ACC112 (cell line): Measurements from ENCODE around the gene GRM7.
A peak's percentile ranks its signal among the peaks of the same experiment; 100 is the strongest.

Experiments
- H2AFZ ChIP-seq: fragments of 200-600 bp; sonication (generic); one replicate; pipeline ENCODE4 v1.6.0; 2017; ENCODE audit warnings: antibody characterized with exemption, low read length; ENCODE audit not compliant: unreplicated experiment
- H3K27ac ChIP-seq: fragments of 200-600 bp; sonication (generic); 2 replicates; pipeline ENCODE4 v1.5.1; 2014; ENCODE audit warnings: low read depth, mild to moderate bottlenecking, antibody characterized with exemption, low read length, moderate library complexity
- H3K27me3 ChIP-seq: fragments of 200-600 bp; sonication (generic); 2 replicates; pipeline ENCODE4 v1.6.1; 2014; ENCODE audit warnings: mild to moderate bottlenecking, antibody characterized with exemption, low read length, moderate library complexity, mixed read lengths; ENCODE audit not compliant: insufficient read depth
- H3K36me3 ChIP-seq: fragments of 200-600 bp; sonication (generic); 2 replicates; pipeline ENCODE4 v1.6.1; 2016; ENCODE audit warnings: mild to moderate bottlenecking, antibody characterized with exemption, low read length, moderate library complexity, mixed read lengths; ENCODE audit not compliant: insufficient read depth
- H3K4me1 ChIP-seq: fragments of 200-600 bp; sonication (generic); one replicate; pipeline ENCODE4 v1.6.1; 2016; ENCODE audit warnings: low read length, mixed read lengths; ENCODE audit not compliant: insufficient read depth, unreplicated experiment, control insufficient read depth
- H3K4me3 ChIP-seq: fragments of 200-600 bp; sonication (generic); 2 replicates; pipeline ENCODE4 v1.5.1; 2014; ENCODE audit warnings: mild to moderate bottlenecking, low read depth, low read length
- H3K79me2 ChIP-seq: fragments of 200-600 bp; sonication (generic); one replicate; pipeline ENCODE4 v1.6.0; 2016; ENCODE audit warnings: low read length; ENCODE audit not compliant: control insufficient read depth, unreplicated experiment, insufficient read depth

The GRM7 gene

DNA sequence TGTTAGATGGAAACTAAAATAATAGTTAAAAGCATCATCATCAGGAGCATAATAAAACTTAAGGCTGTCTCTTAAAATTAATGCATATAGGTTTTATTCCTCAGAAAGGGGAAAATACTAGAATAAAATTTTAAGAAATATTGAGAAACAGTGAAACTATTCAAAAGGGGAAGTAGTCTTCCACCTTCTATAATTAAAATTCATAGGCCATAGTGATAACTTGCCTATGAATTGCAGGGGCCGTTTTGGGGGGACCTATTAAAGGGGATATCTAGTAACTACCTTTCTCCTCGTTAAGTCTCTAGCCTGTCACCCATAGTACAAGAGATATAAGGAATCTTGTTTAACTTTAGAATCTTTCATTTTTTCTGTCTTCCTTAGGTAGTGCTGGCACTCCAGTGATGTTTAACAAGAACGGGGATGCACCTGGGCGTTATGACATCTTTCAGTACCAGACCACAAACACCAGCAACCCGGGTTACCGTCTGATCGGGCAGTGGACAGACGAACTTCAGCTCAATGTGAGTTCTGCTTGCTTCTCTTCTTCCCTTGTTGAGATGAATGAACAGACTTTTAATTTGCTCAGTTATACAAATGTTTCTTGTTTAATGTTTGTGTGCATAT, 600.4 kb downstream of the GRM7 start:
- Histone ChIP-seq H3K4me3 (no peak overlapping the region), H3K36me3 (no peaks in the 10 kb centered on the region), H3K27ac (no peak overlapping the region), H3K27me3 (no peaks in the 10 kb centered on the region), H3K79me2 (no peaks in the 10 kb centered on the region), H3K4me1 (no peaks in the 10 kb centered on the region), H2AFZ (no peak overlapping the region)

- no peaks in the 10 kb centered on the region for H3K27me3 ChIP-seq
- H2AFZ ChIP-seq, result no peak overlapping the region
- no peak overlapping the region for H3K27ac ChIP-seq
- H3K79me2 ChIP-seq, result no peaks in the 10 kb centered on the region
- H3K4me1 ChIP-seq, result no peaks in the 10 kb centered on the region
- no peaks in the 10 kb centered on the region for H3K36me3 ChIP-seq
- H3K4me3 ChIP-seq, result no peak overlapping the region
Observed at GRCh38 chr3:7469866-7470265, 609.0 kb downstream of the GRM7 start.

DNA sequence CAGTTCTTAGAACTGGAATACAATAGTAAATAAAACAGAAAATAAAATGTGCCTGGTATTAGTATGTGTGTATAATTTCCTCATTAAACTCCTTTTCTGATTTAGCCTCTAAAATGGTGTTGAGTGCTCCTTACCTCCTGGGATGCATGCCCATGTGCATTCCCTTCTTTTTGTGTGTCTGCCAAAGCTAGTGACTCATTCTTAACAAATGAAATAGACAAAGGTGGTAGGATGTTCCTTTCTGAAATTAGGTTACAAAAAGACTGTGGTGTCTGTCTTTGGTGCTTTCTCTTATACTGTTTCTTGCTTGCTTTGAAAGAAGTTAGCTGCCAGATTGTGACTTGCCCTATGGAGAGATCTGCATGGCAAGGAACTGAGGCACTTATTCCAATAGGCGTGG, 623.7 kb downstream of the GRM7 start:
- Histone ChIP-seq H3K27me3 (no peaks in the 10 kb centered on the region), H3K27ac (no peak overlapping the region), H3K4me1 (peaks cover 13% of the 10 kb centered on the region), H3K79me2 (no peaks in the 10 kb centered on the region), H2AFZ (no peak overlapping the region), H3K36me3 (no peaks in the 10 kb centered on the region), H3K4me3 (no peak overlapping the region)

DNA sequence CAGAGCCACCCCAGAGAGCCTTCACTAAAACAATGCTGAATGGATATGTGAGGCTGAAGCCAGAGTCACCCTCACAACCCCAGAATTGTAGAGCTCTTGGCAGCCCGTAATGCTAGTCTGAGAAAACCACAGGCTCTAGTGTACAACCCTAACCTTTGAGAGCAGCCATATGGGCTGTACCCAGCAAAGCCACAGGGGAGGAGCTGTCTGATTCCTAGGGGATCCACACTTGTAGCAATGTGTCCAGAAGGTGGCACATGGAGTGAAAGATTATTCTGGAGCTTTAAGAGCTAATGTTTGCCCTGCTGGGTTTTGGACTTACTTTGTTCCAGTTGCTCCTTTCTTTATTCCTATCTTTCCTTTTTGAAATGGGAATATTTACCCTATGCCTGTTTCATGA, 626.8 kb downstream of the GRM7 start:
- no peaks in the 10 kb centered on the region for H3K27me3 ChIP-seq
- H3K79me2 ChIP-seq, result no peaks in the 10 kb centered on the region
- no peak overlapping the region for H2AFZ ChIP-seq
- no peak overlapping the region for H3K4me3 ChIP-seq
- no peaks in the 10 kb centered on the region for H3K36me3 ChIP-seq
- no peak overlapping the region for H3K27ac ChIP-seq
- H3K4me1 ChIP-seq, result peaks cover 13% of the 10 kb centered on the region

DNA sequence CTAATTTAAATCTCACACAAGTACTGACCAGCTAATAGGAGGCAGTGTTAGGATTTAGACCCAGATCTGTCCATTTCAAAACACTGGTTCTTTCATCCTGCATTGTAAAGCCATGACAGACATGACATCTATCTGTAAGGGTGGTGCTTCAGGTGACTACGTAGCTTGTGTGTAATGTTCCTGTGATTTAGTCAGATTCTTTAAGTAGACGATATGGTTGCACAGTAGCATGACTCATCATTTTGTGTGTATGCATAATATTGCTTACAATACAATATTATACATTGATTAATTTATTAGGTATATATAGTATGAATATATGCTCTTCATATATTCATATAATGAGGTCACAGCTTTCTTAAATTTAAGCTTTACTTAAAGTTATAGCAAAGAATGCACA, 628.5 kb downstream of the GRM7 start:
- Histone ChIP-seq H3K4me3 (no peak overlapping the region), H3K79me2 (no peaks in the 10 kb centered on the region), H3K4me1 (peaks cover 10% of the 10 kb centered on the region), H3K27ac (no peak overlapping the region), H3K36me3 (no peaks in the 10 kb centered on the region), H2AFZ (no peak overlapping the region), H3K27me3 (no peaks in the 10 kb centered on the region)

- H3K4me3 ChIP-seq, result no peak overlapping the region
- H3K27me3 ChIP-seq, result no peaks in the 10 kb centered on the region
- no peaks in the 10 kb centered on the region for H3K36me3 ChIP-seq
- no peaks in the 10 kb centered on the region for H3K79me2 ChIP-seq
- no peaks in the 10 kb centered on the region for H3K4me1 ChIP-seq
- no peak overlapping the region for H2AFZ ChIP-seq
- no peak overlapping the region for H3K27ac ChIP-seq
Observed at GRCh38 chr3:7498715-7499114, 637.8 kb downstream of the GRM7 start.

GRCh38 chr3:7503431-7503830, 642.5 kb downstream of the GRM7 start:
- no peaks in the 10 kb centered on the region for H3K79me2 ChIP-seq
- H3K4me3 ChIP-seq, result no peak overlapping the region
- peaks cover 36% of the 10 kb centered on the region for H3K4me1 ChIP-seq

DNA sequence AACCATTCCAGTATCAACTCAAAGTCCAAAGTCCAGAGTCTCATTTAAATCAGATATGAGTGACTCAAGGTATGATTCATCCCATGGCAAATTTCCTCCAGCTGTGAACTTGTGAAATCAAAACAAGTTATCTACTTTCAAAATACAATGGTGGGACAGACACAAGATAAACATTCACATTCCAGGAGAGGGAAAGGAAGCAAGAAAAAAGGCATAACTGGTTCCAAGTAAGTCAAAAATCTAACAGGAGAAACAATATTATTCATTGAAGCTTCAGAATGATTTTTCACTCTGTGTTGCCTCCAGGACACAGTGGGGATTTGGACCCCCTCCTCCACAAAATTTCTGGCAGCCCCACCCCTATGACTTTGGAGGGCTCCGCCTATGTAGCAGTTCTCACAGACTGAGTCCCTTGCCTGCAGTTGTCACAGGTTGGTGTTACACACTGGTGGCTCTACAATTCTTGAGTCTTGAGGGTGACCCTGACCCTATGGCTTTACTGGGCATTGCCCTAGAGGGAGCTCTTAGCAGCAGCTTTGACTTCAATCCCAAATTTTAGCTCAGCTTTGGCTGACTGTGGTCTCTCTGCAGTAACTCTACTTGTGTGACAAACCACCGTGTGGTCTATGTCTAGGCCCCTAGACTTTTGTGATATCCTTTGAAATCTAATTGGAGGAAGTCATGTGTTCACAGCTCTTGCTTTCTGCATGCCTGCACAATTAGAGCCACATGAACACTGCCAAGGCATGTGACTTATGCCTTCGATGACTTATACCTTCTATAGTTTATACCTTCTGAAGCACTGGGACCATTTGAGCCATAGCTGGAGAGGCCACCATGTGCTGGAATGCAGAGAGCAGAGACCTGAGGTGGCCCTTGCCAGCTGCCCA, 644.2 kb downstream of the GRM7 start:
- Histone ChIP-seq H3K27ac (peak overlapping the region; percentile 79), H3K4me3 (peak overlapping the region; percentile 10; the same call in 1 of the 2 replicates), H2AFZ (peak overlapping the region; percentile 36), H3K36me3 (no peaks in the 10 kb centered on the region), H3K27me3 (no peaks in the 10 kb centered on the region), H3K79me2 (no peaks in the 10 kb centered on the region), H3K4me1 (peaks cover 47% of the 10 kb centered on the region)

More at GRCh38 chr3:7503431-7503830, 642.5 kb downstream of the GRM7 start:
- no peak overlapping the region for H3K27ac ChIP-seq
- no peaks in the 10 kb centered on the region for H3K36me3 ChIP-seq
- no peaks in the 10 kb centered on the region for H3K27me3 ChIP-seq
- no peak overlapping the region for H2AFZ ChIP-seq

DNA sequence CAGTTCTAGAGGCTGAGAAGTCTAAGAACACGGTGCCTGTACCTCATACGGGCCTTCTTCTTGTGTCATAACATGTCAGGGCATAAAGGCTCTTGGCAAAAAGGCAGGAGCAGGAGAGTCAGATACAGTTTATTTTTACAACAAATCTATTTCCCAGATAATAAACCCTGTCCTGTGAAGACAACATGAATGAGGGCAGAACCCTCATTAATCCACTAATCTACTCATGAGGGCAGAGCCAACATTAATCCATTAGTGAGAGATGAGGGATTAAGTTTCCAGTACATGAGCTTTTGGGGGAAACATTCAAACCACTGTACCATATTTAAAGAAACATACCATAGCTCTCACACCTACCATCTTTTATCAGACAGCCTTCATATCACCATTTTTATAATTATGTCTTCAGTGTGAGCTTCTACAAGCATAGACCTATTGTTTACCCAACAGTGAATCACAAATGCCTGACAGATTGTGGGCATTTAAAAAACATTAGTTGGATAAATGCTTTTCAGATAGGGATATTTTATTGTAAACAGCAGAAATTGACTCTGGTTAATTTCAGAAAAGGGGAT, 645.8 kb downstream of the GRM7 start:
- Histone ChIP-seq H3K27ac (no peak overlapping the region; the same call in 1 of the 2 replicates), H3K27me3 (no peaks in the 10 kb centered on the region), H3K4me3 (no peak overlapping the region), H3K36me3 (no peaks in the 10 kb centered on the region), H2AFZ (no peak overlapping the region), H3K79me2 (no peaks in the 10 kb centered on the region), H3K4me1 (peaks cover 47% of the 10 kb centered on the region)

GRCh38 chr3:7508821-7509220, 647.9 kb downstream of the GRM7 start:
- H3K27me3 ChIP-seq, result no peaks in the 10 kb centered on the region
- H3K36me3 ChIP-seq, result no peaks in the 10 kb centered on the region
- H2AFZ ChIP-seq, result no peak overlapping the region
- H3K27ac ChIP-seq, result no peak overlapping the region
- no peak overlapping the region for H3K4me3 ChIP-seq
- H3K79me2 ChIP-seq, result no peaks in the 10 kb centered on the region
- peaks cover 47% of the 10 kb centered on the region for H3K4me1 ChIP-seq
